ENCODE measurements around the gene MRPL58. TPM values are rescaled to one million over a fixed set of nuclear protein-coding genes. Genes with fewer than 3 reads are reported as not detected.

Gene MRPL58
- total and polyA plus RNA-seq, 10 donors, result 16.5 to 60.7 (median 31.7) TPM

DNA sequence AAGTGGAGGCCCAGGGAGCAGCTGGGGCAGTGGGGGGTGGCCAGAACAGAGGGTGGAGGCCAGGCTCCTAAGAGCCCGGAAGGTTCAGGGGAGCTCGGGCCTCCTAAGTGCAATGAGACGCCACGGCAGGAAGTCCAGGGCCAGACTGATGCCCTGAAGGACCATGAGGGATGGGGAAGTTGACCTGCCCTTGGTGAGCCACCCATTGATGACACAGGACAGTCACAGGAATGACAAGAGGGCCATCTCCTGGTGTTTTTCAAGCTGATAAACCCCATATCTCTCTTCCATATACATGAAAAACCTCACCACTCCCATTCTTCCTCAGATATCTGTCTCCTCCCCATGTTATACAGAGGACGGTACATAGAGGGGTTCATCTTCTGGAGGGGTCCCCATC, 5.8 kb upstream of the MRPL58 start:
- H3K9me3 ChIP-seq, result no peaks in the 10 kb centered on the region
- no peaks in the 10 kb centered on the region for H3K27me3 ChIP-seq (replicated peaks in 1 of 7)
- no peak overlapping the region for H3K27ac ChIP-seq
- peaks cover 0 to 3% (median 1%) of the 10 kb centered on the region in 6 donors for H3K4me1 ChIP-seq
- no peak for DNase-seq
- peaks cover 0 to 26% (median 0%) of the 10 kb centered on the region in 6 donors for H3K36me3 ChIP-seq
- H3K4me3 ChIP-seq, result no peak overlapping the region
- WGBS, 5 donors, result 62 to 84% (median 69%) methylated on average over 5 of the region's 5 CpGs
- intact Hi-C loops (cut with DNase I; ENCODE audit: low total_unique reads), result no loop called here
- no peak for TF ChIP-seq POLR2AphosphoS5 (IDR thresholded peaks at IDR 0.05)
- TF ChIP-seq, protein P1, sequence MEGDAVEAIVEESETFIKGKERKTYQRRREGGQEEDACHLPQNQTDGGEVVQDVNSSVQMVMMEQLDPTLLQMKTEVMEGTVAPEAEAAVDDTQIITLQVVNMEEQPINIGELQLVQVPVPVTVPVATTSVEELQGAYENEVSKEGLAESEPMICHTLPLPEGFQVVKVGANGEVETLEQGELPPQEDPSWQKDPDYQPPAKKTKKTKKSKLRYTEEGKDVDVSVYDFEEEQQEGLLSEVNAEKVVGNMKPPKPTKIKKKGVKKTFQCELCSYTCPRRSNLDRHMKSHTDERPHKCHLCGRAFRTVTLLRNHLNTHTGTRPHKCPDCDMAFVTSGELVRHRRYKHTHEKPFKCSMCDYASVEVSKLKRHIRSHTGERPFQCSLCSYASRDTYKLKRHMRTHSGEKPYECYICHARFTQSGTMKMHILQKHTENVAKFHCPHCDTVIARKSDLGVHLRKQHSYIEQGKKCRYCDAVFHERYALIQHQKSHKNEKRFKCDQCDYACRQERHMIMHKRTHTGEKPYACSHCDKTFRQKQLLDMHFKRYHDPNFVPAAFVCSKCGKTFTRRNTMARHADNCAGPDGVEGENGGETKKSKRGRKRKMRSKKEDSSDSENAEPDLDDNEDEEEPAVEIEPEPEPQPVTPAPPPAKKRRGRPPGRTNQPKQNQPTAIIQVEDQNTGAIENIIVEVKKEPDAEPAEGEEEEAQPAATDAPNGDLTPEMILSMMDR (IDR thresholded peaks at IDR 0.05 in 8 of 11, conservative IDR thresholded peaks at IDR 0.05 in 3 of 11), result no peak
- no peak for TF ChIP-seq POLR2A (IDR thresholded peaks at IDR 0.05)

DNA sequence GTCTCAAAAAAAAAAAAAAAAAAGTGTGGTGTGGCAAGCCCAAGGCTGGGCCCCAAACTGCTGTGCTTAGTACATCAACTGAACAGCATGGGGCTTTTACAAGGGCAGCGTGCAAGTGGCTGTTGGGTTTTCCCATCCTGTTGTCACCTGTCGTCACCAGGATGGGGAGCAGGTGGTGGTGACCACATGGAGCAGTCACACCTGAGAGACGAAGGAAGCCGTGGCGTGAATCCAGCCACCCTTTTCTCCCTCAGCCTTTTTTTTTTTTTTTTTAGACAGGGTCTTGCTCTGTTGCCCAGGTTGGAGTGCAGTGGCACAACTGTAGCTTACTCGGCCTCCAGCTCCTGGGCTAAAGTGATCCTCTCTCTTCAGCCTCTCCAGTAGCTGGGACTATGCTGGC, 4.1 kb upstream of the MRPL58 start:
- Histone ChIP-seq H3K27me3 (replicated peaks in 1 of 7) (no peaks in the 10 kb centered on the region), H3K4me3 (no peak overlapping the region), H3K9me3 (no peaks in the 10 kb centered on the region), H3K27ac (no peak overlapping the region), H3K36me3 (peaks cover 0 to 9% (median 0%) of the 10 kb centered on the region in 6 donors), H3K4me1 (peaks cover 7 to 16% (median 14%) of the 10 kb centered on the region in 6 donors)
- no peak for DNase-seq
- intact Hi-C loops (cut with DNase I; ENCODE audit: low total_unique reads), result no loop called here
- 76 to 89% (median 82%) methylated on average over 6 of the region's 6 CpGs for WGBS, 5 donors
- TF ChIP-seq POLR2AphosphoS5 (IDR thresholded peaks at IDR 0.05) (no peak), POLR2A (IDR thresholded peaks at IDR 0.05) (no peak)
- TF ChIP-seq, protein P1 (IDR thresholded peaks at IDR 0.05 in 8 of 11, conservative IDR thresholded peaks at IDR 0.05 in 3 of 11), result no peak

DNA sequence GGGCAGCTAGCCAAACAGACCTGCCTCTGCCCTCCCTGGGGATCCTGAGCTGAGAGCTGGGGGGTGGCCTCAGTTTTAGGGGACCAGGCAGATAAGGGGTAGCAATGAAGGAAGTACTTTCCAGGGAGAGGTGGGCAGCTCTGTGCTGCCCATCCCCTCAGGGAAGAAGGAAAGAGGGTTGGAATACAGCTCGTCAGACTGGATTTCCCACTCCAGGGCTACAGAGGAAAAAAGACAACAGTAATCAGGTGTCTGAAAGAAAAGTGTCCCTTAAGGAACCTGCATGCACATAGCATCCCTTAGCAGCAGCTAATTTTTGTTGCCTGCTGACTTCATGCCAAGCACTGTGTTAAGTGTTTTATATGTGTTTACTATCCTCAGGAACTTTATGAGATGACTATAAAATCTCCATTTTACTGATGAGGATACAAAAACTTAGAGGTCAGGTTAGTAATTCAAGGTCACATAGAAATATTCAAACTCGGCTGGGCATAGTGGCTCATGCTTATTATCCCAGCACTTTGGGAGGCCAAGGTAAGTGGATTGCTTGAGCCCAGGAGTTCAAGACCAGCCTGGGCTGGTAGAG, 3.2 kb upstream of the MRPL58 start:
- no peaks in the 10 kb centered on the region for H3K36me3 ChIP-seq
- intact Hi-C loops (cut with DNase I; ENCODE audit: low total_unique reads), result no loop called here
- WGBS, 5 donors, result 71 to 94% (median 73%) methylated on average over 2 of the region's 2 CpGs
- no peak overlapping the region for H3K27ac ChIP-seq
- TF ChIP-seq POLR2A (IDR thresholded peaks at IDR 0.05) (no peak), POLR2AphosphoS5 (IDR thresholded peaks at IDR 0.05) (no peak)
- TF ChIP-seq, protein P1 (IDR thresholded peaks at IDR 0.05 in 8 of 11, conservative IDR thresholded peaks at IDR 0.05 in 3 of 11), result no peak
- peaks cover 12 to 25% (median 21%) of the 10 kb centered on the region in 6 donors for H3K4me1 ChIP-seq
- H3K4me3 ChIP-seq, result no peak overlapping the region
- no peaks in the 10 kb centered on the region for H3K27me3 ChIP-seq (replicated peaks in 1 of 7)
- H3K9me3 ChIP-seq, result no peaks in the 10 kb centered on the region
- DNase-seq, result no peak

DNA sequence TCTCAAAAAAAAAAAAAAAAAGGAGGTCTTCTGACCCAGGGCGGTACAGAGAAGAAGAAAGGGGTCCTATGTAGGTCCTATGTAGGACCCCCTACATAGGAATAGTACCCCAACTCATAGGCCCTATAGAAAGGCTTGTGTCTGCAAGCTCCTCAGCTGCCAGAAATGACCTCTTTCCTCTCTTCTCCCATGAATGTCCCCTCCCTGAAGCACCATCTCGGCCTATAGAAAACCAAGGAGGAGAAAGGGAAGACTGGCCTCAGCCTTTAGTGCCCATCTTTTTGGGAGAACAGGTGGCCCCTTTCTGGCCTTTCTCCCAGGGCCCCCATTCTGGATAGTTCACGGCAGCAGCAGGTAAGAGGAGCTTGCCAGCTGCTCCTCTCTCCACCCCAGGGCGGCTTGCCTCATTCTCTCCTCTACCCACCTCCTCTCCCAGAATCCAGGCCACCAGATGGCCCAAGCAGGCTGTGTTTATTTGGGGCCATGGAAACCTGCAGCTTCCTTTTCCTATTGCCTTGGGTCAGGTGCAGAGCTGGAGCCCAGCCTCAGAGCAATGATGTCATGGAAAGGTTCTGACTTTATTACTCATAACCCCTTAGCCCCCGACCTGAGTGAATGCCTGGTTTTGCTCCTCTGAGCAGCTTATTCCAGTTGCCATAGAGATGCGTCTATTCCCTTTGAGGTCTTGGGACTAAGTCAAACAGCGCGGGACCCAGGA, 1.6 kb upstream of the MRPL58 start:
- WGBS, 5 donors, result 79 to 88% (median 85%) methylated on average over 8 of the region's 8 CpGs
- Histone ChIP-seq H3K4me1 (peaks cover 12 to 38% (median 24%) of the 10 kb centered on the region in 6 donors), H3K27me3 (replicated peaks in 1 of 7) (no peaks in the 10 kb centered on the region), H3K36me3 (peaks cover 0 to 3% (median 0%) of the 10 kb centered on the region in 6 donors), H3K4me3 (no peak overlapping the region), H3K9me3 (no peaks in the 10 kb centered on the region), H3K27ac (no peak overlapping the region)
- no peak for TF ChIP-seq POLR2A (IDR thresholded peaks at IDR 0.05)
- TF ChIP-seq POLR2AphosphoS5 (IDR thresholded peaks at IDR 0.05), result no peak
- TF ChIP-seq, protein P1 (IDR thresholded peaks at IDR 0.05 in 8 of 11, conservative IDR thresholded peaks at IDR 0.05 in 3 of 11), result no peak
- no peak for DNase-seq
- intact Hi-C loops (cut with DNase I; ENCODE audit: low total_unique reads), result no loop called here
